Measurements from ENCODE around the gene KIF6.
"Not testable (repeated sequence)": the region's sequence is repeated elsewhere in the genome, so short reads cannot be mapped to it uniquely, and the experiment has no call there.

Gene KIF6

GRCh38 chr6:39494998-39495397 lies 230.2 kb downstream of the KIF6 start:
- DNase-seq: no peak

GRCh38 chr6:39493777-39494176 lies 231.4 kb downstream of the KIF6 start:
- DNase-seq: no peak

GRCh38 chr6:39493174-39493573 lies 232.0 kb downstream of the KIF6 start:
- no peak for DNase-seq

GRCh38 chr6:39490108-39490507 lies 235.1 kb downstream of the KIF6 start:
- DNase-seq: no peak

GRCh38 chr6:39488255-39488879 lies 236.8 kb downstream of the KIF6 start:
- DNase-seq: peak; percentile 2

GRCh38 chr6:39484276-39484675 lies 240.9 kb downstream of the KIF6 start:
- DNase-seq: no peak

GRCh38 chr6:39479819-39480218 lies 245.4 kb downstream of the KIF6 start:
- DNase-seq: not testable (repeated sequence)

GRCh38 chr6:39476670-39477069 lies 248.5 kb downstream of the KIF6 start:
- no peak for DNase-seq

- DNase-seq: no peak
Measured at GRCh38 chr6:39476151-39476550, 249.1 kb downstream of the KIF6 start.

GRCh38 chr6:39471954-39472659 lies 253.1 kb downstream of the KIF6 start:
- no peak for DNase-seq

GRCh38 chr6:39470506-39470905 lies 254.7 kb downstream of the KIF6 start:
- no peak for DNase-seq

GRCh38 chr6:39468385-39468784 lies 256.8 kb downstream of the KIF6 start:
- DNase-seq: no peak

GRCh38 chr6:39466631-39467030 lies 258.6 kb downstream of the KIF6 start:
- peak; percentile 36 for DNase-seq

GRCh38 chr6:39465539-39465938 lies 259.7 kb downstream of the KIF6 start:
- no peak for DNase-seq

- no peak for DNase-seq
Measured at GRCh38 chr6:39464067-39464466, 261.1 kb downstream of the KIF6 start.

GRCh38 chr6:39453956-39454524 lies 271.2 kb downstream of the KIF6 start:
- DNase-seq: no peak

- no peak for DNase-seq
Measured at GRCh38 chr6:39453241-39453640, 272.0 kb downstream of the KIF6 start.

GRCh38 chr6:39452306-39453145 lies 272.7 kb downstream of the KIF6 start:
- DNase-seq: no peak

GRCh38 chr6:39451831-39452230 lies 273.4 kb downstream of the KIF6 start:
- no peak for DNase-seq

- DNase-seq: no peak
Measured at GRCh38 chr6:39449022-39449421, 276.2 kb downstream of the KIF6 start.

GRCh38 chr6:39446909-39447308 lies 278.3 kb downstream of the KIF6 start:
- DNase-seq: no peak

GRCh38 chr6:39445667-39446066 lies 279.5 kb downstream of the KIF6 start:
- no peak for DNase-seq

- peak; percentile 13 for DNase-seq
Measured at GRCh38 chr6:39444479-39445019, 280.7 kb downstream of the KIF6 start.
